ENCODE measurements around the gene GPR87.

GPR87 gene, protein sequence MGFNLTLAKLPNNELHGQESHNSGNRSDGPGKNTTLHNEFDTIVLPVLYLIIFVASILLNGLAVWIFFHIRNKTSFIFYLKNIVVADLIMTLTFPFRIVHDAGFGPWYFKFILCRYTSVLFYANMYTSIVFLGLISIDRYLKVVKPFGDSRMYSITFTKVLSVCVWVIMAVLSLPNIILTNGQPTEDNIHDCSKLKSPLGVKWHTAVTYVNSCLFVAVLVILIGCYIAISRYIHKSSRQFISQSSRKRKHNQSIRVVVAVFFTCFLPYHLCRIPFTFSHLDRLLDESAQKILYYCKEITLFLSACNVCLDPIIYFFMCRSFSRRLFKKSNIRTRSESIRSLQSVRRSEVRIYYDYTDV

GRCh38 chr3:151316267-151316991 is at the start of gene GPR87:
Gene GPR87 (minus strand): TSS chr3:151316820. CDS start chr3:151300100, 16,720 bp downstream.
- Mint-ChIP-seq H3K36me3 (no peaks in the 10 kb centered on the region), H3K27ac (peak within 1 kb of the TSS; percentile 63), H3K4me1 (peaks cover 16% of the 10 kb centered on the region), H3K4me3 (peak within 1 kb of the TSS; percentile 7), H3K9me3 (no peaks in the 10 kb centered on the region)
- DNase-seq (ENCODE audit: low spot score in 2 of 2) (peak in 1 of 2 donors; percentile 62), ATAC-seq (peak; percentile 88)

DNA sequence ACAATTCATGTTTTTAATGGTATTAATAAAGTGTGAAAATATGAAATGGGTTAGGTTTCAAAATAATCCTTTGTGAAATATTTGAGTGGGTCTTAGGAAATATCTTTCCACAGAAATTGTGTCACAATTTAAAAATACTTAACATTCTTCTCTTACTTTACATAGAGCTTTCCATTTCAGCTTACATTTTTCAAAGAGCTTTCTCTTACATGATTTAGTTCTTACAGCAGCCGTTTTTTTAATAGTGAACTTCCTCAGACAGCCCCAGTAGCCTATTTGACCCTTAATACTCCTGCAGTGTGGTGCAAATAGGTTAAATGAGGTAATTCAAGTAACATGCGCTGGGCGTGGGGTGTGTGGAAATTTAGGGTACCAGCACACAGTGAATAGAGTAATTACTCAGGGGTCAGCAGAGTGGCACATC is 46.1 kb upstream of the GPR87 start:
- no peak for ATAC-seq
- Mint-ChIP-seq H3K36me3 (no peaks in the 10 kb centered on the region), H3K9me3 (no peaks in the 10 kb centered on the region), H3K27ac (no peak overlapping the region), H3K4me3 (no peak overlapping the region), H3K4me1 (no peaks in the 10 kb centered on the region)
- DNase-seq (ENCODE audit: low spot score in 2 of 2), result no peak

- H3K9me3 Mint-ChIP-seq, result no peaks in the 10 kb centered on the region
- DNase-seq (ENCODE audit: low spot score in 2 of 2), result no peak
- H3K27ac Mint-ChIP-seq, result no peak overlapping the region
- H3K4me3 Mint-ChIP-seq, result no peak overlapping the region
- H3K36me3 Mint-ChIP-seq, result no peaks in the 10 kb centered on the region
- no peaks in the 10 kb centered on the region for H3K4me1 Mint-ChIP-seq
- ATAC-seq, result no peak
Measured at GRCh38 chr3:151357463-151357850, 40.8 kb upstream of the GPR87 start.

GRCh38 chr3:151356794-151357462 is 40.3 kb upstream of the GPR87 start:
- no peak overlapping the region for H3K27ac Mint-ChIP-seq
- no peak overlapping the region for H3K4me3 Mint-ChIP-seq
- H3K4me1 Mint-ChIP-seq, result no peaks in the 10 kb centered on the region
- ATAC-seq (no peak), DNase-seq (ENCODE audit: low spot score in 2 of 2) (no peak)
- no peaks in the 10 kb centered on the region for H3K36me3 Mint-ChIP-seq
- no peaks in the 10 kb centered on the region for H3K9me3 Mint-ChIP-seq

DNA sequence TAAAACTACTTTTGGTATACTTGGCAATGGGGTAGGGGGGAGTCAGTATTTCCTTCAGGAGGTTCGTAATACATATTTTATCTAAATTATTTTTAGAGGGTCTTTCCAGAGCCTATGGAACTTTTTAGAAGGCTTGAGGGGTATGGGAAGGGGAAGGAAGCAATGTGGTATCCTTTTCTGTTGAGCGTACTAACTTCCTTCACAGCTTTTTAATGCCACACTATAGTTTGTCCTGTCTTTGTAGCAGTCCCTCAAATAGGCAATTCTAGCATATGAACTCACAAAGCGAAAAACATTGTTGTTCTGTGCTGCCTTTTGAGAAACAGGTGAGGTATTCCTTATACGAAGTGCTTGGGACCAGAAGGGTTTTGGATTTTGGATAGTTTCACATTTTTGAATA is 35.0 kb upstream of the GPR87 start:
- Mint-ChIP-seq H3K9me3 (no peaks in the 10 kb centered on the region), H3K4me1 (peaks cover 13% of the 10 kb centered on the region), H3K27ac (no peak overlapping the region), H3K36me3 (no peaks in the 10 kb centered on the region), H3K4me3 (peak overlapping the region; percentile 11)
- no peak for ATAC-seq
- DNase-seq (ENCODE audit: low spot score in 2 of 2), result no peak

DNA sequence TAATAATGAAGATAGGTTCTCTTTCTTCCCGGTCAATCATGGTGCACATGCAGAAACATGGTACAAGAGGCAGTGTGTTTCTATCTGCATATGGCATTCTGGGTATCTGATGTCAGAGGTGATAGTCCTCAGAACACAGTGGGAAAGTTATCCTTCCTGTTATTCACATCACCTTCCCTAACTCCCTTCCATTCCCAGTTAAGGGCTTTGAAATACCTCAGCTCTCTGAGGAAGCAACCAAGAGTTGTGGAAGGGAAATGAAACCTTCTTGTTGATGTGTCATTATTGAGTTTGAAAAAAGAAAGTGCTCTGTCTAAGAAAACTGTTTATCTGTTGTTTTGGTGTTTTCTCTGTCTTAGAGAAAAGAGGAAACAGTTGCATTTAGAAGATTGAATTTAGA is 34.6 kb upstream of the GPR87 start:
- Mint-ChIP-seq H3K27ac (no peak overlapping the region), H3K4me3 (peak overlapping the region; percentile 11), H3K36me3 (no peaks in the 10 kb centered on the region), H3K4me1 (peaks cover 16% of the 10 kb centered on the region), H3K9me3 (no peaks in the 10 kb centered on the region)
- ATAC-seq, result no peak
- DNase-seq (ENCODE audit: low spot score in 2 of 2), result no peak

- no peaks in the 10 kb centered on the region for H3K9me3 Mint-ChIP-seq
- H3K4me1 Mint-ChIP-seq, result peaks cover 22% of the 10 kb centered on the region
- no peaks in the 10 kb centered on the region for H3K36me3 Mint-ChIP-seq
- DNase-seq (ENCODE audit: low spot score in 2 of 2), result no peak
- no peak overlapping the region for H3K4me3 Mint-ChIP-seq
- ATAC-seq, result no peak
- no peak overlapping the region for H3K27ac Mint-ChIP-seq
Measured at GRCh38 chr3:151350656-151351055, 34.0 kb upstream of the GPR87 start.

GRCh38 chr3:151347432-151347831 is 30.8 kb upstream of the GPR87 start:
- Mint-ChIP-seq H3K4me1 (peaks cover 22% of the 10 kb centered on the region), H3K9me3 (no peaks in the 10 kb centered on the region), H3K36me3 (no peaks in the 10 kb centered on the region), H3K27ac (no peak overlapping the region), H3K4me3 (no peak overlapping the region)
- ATAC-seq (no peak), DNase-seq (ENCODE audit: low spot score in 2 of 2) (no peak)

DNA sequence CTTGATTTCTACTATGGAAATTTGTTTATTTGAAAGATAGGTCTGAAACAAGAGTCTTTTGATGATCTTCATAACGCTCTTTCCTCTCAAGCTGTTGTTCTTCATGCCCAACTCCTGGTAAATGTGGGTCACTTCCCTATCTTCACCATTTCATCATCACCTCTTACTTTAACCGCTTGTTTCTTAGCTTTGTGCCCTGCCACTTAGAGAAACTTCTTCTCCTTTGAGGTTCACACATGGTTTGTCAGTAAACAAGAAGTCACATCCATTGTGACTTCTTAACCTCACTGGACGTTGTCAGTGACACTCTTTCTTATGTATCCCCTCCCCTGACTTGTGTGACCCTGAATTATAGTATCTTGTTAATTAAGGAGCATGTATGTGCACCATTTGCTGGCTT is 29.7 kb upstream of the GPR87 start:
- Mint-ChIP-seq H3K27ac (no peak overlapping the region), H3K4me3 (peak overlapping the region; percentile 10)
- peak; percentile 40 for ATAC-seq

DNA sequence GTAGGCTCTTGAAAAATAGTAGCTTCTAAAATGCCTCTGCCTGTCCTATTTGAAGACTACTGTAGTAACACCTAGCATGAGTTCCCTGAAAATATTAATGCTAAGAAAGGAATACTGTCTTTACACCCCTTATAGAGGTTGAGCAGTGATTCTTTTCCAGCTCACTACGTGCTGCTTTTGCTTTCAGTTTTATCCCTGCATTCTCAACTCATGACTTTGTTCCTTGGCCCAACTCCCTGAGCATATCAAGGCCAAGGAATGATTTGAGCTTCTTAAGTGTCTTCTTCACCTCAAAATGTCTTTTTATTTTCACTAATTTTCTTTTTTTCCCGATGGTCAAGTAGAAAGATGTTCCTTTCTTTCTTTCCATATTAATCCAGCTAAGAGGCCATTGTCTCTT is 29.2 kb upstream of the GPR87 start:
- ATAC-seq, result no peak
- Mint-ChIP-seq H3K36me3 (no peaks in the 10 kb centered on the region), H3K9me3 (no peaks in the 10 kb centered on the region), H3K4me1 (peaks cover 16% of the 10 kb centered on the region), H3K27ac (no peak overlapping the region), H3K4me3 (peak overlapping the region; percentile 10)
- no peak for DNase-seq (ENCODE audit: low spot score in 2 of 2)

More for the DNA sequence above, 29.7 kb upstream of the GPR87 start:
- Mint-ChIP-seq H3K9me3 (no peaks in the 10 kb centered on the region), H3K36me3 (no peaks in the 10 kb centered on the region), H3K4me1 (peaks cover 18% of the 10 kb centered on the region)
- DNase-seq (ENCODE audit: low spot score in 2 of 2), result no peak

DNA sequence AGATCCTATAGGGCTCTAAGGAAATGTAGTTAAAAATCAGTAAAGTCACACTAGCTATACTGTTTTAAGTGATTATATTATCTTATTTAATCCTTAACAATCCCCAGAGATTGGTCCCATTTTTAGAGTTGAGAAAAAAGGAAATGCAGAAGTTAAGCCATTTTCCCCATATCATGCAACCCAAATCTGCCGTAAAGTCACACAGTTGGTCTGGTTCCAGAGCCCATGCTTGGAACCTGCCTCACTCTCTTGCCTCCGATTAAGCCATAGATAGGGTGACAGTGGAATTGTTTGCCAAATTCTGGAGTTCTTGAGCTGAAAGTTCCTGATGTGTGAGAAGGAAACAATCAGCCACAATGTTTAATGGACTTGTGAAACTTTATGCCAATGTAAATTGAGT is 15.1 kb upstream of the GPR87 start:
- Mint-ChIP-seq H3K4me3 (no peak overlapping the region), H3K4me1 (peaks cover 8% of the 10 kb centered on the region), H3K36me3 (no peaks in the 10 kb centered on the region), H3K27ac (no peak overlapping the region), H3K9me3 (no peaks in the 10 kb centered on the region)
- ATAC-seq (no peak), DNase-seq (ENCODE audit: low spot score in 2 of 2) (no peak)

- no peak for DNase-seq (ENCODE audit: low spot score in 2 of 2)
- Mint-ChIP-seq H3K9me3 (no peaks in the 10 kb centered on the region), H3K27ac (no peak overlapping the region), H3K4me3 (no peak overlapping the region), H3K36me3 (no peaks in the 10 kb centered on the region), H3K4me1 (peaks cover 8% of the 10 kb centered on the region)
- ATAC-seq, result no peak
Measured at GRCh38 chr3:151330899-151331298, 14.3 kb upstream of the GPR87 start.

GRCh38 chr3:151330379-151330778 is 13.8 kb upstream of the GPR87 start:
- DNase-seq (ENCODE audit: low spot score in 2 of 2) (no peak), ATAC-seq (no peak)
- peaks cover 8% of the 10 kb centered on the region for H3K4me1 Mint-ChIP-seq
- no peaks in the 10 kb centered on the region for H3K9me3 Mint-ChIP-seq
- no peak overlapping the region for H3K4me3 Mint-ChIP-seq
- H3K27ac Mint-ChIP-seq, result no peak overlapping the region
- no peaks in the 10 kb centered on the region for H3K36me3 Mint-ChIP-seq

GRCh38 chr3:151329363-151329762 is 12.7 kb upstream of the GPR87 start, which contains the start of gene P2RY13:
Gene P2RY13 (minus strand): TSS chr3:151329549. CDS start chr3:151329528, 21 bp downstream.
- no peaks in the 10 kb centered on the region for H3K36me3 Mint-ChIP-seq
- no peak for ATAC-seq
- no peak for DNase-seq (ENCODE audit: low spot score in 2 of 2)
- H3K4me3 Mint-ChIP-seq, result peak within 1 kb of the TSS; percentile 31
- H3K27ac Mint-ChIP-seq, result no peak within 1 kb of the TSS
- H3K4me1 Mint-ChIP-seq, result peaks cover 8% of the 10 kb centered on the region
- H3K9me3 Mint-ChIP-seq, result no peaks in the 10 kb centered on the region

- Mint-ChIP-seq H3K4me1 (peaks cover 8% of the 10 kb centered on the region), H3K36me3 (no peaks in the 10 kb centered on the region), H3K27ac (no peak overlapping the region), H3K9me3 (no peaks in the 10 kb centered on the region), H3K4me3 (peak overlapping the region; percentile 31)
- no peak for DNase-seq (ENCODE audit: low spot score in 2 of 2)
- peak; percentile 91 for ATAC-seq
Measured at GRCh38 chr3:151328298-151328995, 11.8 kb upstream of the GPR87 start.
